Activated CD4-positive, alpha-beta T cell treated with anti-CD3 and anti-CD28 coated beads, Interleukin-2, amount 10 ng/mL, durations not matched to agents 24 days and 14 days (primary cell): Measurements from ENCODE around the gene OVCA2. TPM values are rescaled to one million over a fixed set of nuclear protein-coding genes. Genes with fewer than 3 reads are reported as not detected.
A peak's percentile ranks its signal among the peaks of the same experiment; 100 is the strongest.

Experiments used
- DNase-seq: peaks from one replicate; pipeline ENCODE4 v3.0.0; 2022
- H3K27ac Mint-ChIP-seq: one replicate; pipeline ENCODE4 v1.8.0; 2022; ENCODE audit warnings: mild to moderate bottlenecking, mixed read lengths
- H3K27me3 Mint-ChIP-seq: one replicate; pipeline ENCODE4 v1.8.0; 2022; ENCODE audit warnings: mixed read lengths
- H3K36me3 Mint-ChIP-seq: one replicate; pipeline ENCODE4 v1.8.0; 2022; ENCODE audit warnings: low read depth, mild to moderate bottlenecking, mixed read lengths
- H3K4me1 Mint-ChIP-seq: one replicate; pipeline ENCODE4 v1.8.0; 2021; ENCODE audit warnings: mixed read lengths
- H3K4me3 Mint-ChIP-seq: one replicate; pipeline ENCODE4 v1.8.0; 2022; ENCODE audit warnings: mild to moderate bottlenecking, moderate library complexity, mixed read lengths
- H3K9me3 Mint-ChIP-seq: one replicate; pipeline ENCODE4 v1.8.0; 2021; ENCODE audit warnings: mixed read lengths
- intact Hi-C: fragments of 100-400 bp; cut with micrococcal nuclease; formaldehyde crosslinking; loops from one replicate; pipeline ENCODE4 v1.15.1; 2023
- total RNA-seq: library from RNA; stranded (reverse); gene quantifications from 2 replicates; pipeline ENCODE4 v1.2.3, GENCODE V29; 2022

OVCA2 gene
- total RNA-seq, 1 donor from 2014 or later = 36.5 TPM

DNA sequence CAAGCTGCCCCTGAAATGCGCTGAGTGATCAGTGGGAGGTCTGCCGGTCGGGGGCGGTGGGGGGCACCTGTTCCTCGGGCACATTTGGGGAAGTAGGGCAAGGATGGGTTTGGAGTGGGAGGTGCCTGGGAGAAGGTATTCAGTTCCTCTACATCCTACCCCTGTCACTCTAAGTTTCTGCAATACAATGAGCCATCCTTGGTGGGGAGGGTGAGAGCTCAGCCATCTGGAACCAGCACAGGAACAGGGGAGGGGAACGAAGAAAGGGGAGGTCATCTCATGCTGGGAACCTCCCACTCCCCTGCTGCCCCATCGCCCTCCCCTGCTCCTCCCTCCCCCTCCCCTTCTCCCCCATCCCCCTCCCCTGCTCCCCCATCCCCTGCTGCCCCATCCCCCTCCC is 7.7 kb upstream of the OVCA2 start:
- Mint-ChIP-seq H3K4me3 (no peak overlapping the region), H3K27me3 (no peaks in the 10 kb centered on the region), H3K27ac (no peak overlapping the region), H3K36me3 (peaks cover 23% of the 10 kb centered on the region), H3K9me3 (no peaks in the 10 kb centered on the region), H3K4me1 (peaks cover 10% of the 10 kb centered on the region)
- intact Hi-C loops = loop anchor here (5.0 kb wide), 1 partner anchor 387 kb away; the partner anchor contains the start of genes RILP and SCARF1
- DNase-seq = no peak

DNA sequence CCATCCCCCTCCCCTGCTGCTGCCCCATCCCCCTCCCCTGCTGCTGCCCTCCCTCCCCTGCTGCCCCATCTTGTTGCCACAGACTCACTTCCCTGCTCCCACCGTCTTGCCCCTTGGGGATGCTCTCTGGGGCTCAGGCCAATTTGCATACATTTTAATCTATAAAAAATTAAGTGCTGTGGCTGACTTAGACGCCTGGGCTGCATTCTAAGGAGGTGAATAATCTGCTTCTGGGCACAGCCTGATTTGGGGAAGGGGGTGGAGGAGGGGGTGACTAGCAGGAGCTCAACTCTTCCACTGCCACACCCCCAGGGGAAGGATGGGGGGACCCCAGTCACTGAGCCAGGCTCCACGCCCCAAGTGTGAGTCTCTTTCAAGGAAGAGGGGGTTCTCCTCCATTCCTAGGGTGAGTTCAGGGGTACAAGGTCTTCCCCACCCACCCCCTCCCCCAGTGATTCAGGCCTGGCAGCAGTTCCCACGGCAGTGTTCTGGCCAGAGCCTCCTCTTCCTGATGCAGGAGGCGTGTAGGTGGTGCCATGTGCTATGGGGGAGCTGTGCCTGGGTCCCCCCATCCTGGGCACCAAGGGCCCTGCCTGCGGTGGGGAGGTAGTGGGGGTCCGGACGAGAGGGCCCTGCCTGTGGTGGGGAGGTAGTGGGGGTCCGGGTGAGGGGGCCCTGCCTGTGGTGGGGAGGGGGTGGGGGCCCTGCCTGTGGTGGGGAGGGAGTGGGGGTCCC is 6.8 kb upstream of the OVCA2 start:
- peaks cover 28% of the 10 kb centered on the region for H3K36me3 Mint-ChIP-seq
- no peak overlapping the region for H3K27ac Mint-ChIP-seq
- no peak for DNase-seq
- H3K27me3 Mint-ChIP-seq = no peaks in the 10 kb centered on the region
- intact Hi-C loops = loop anchor here (5.0 kb wide), 1 partner anchor 388 kb away; the partner anchor contains the start of genes RILP and SCARF1
- H3K9me3 Mint-ChIP-seq = no peaks in the 10 kb centered on the region
- H3K4me1 Mint-ChIP-seq = peaks cover 8% of the 10 kb centered on the region
- no peak overlapping the region for H3K4me3 Mint-ChIP-seq

DNA sequence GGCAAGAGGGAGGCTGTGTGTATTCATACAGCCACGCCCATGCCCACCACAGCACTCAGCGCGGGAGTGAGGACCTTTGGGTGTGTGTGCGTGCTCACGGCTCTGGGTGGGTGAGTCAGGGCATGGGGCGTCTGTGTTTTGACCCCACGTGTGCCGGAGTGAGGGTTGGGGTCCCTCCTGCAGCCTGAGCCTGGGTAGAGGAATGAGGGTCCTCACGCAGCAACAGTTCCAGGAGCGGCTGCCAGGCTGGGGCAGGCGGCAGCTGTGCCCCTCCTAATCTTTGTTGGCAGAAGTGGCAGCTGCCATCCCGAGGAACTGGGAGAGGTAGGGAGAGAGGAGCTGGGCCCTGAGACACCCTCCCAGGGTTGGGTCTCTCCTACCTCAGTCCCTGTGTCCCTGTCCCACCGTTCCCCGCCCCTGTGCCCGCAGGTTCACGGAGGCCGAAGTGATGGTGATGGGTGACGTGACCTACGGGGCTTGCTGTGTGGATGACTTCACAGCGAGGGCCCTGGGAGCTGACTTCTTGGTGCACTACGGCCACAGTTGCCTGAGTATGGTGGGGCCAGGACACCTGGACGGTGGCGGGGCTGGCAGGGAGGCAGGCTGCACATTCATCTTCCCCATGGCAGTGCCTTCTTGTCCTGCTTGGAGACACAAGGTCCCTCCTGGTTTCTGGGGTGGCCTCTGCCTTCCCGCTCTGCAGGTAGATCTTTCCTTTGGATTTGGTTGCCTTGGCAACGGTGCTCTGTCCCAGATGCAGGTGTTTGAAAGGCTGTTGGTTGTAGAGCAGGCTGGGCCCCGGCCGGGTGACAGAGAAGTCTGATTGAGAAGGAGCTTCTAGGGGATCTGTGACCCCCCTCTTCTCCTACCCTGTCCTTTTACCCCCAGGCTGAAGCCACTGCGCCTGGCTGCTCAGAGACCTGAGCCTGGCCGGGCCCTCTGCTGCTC is 6.0 kb upstream of the OVCA2 start:
- Mint-ChIP-seq H3K4me1 (peaks cover 4% of the 10 kb centered on the region), H3K4me3 (no peak overlapping the region), H3K27ac (no peak overlapping the region), H3K9me3 (no peaks in the 10 kb centered on the region), H3K27me3 (no peaks in the 10 kb centered on the region), H3K36me3 (peaks cover 33% of the 10 kb centered on the region)
- no peak for DNase-seq
- intact Hi-C loops = no loop called here

DNA sequence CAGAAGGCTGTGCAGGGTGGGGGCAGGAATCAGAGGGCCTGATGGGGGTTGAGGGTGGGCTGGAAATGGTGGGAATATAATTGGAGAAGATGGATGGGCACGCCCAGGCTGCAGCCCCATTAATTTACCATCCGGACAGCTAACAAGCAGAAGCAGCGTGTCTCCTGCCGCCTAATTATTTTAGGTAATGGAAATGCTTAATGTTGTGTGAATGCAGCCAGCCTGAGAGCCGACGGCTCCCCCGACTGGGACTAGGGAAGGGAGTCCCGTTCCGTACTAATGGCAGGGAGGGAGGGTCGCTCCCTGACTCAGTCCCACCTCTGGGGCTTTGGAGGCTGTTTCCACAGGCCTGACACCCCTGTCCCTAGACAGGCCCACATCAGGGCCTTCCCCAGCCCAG is 4.7 kb upstream of the OVCA2 start:
- intact Hi-C loops = no loop called here
- Mint-ChIP-seq H3K27me3 (no peaks in the 10 kb centered on the region), H3K4me1 (peaks cover 2% of the 10 kb centered on the region), H3K9me3 (no peaks in the 10 kb centered on the region), H3K36me3 (peaks cover 36% of the 10 kb centered on the region), H3K4me3 (no peak overlapping the region), H3K27ac (no peak overlapping the region)
- DNase-seq = no peak

DNA sequence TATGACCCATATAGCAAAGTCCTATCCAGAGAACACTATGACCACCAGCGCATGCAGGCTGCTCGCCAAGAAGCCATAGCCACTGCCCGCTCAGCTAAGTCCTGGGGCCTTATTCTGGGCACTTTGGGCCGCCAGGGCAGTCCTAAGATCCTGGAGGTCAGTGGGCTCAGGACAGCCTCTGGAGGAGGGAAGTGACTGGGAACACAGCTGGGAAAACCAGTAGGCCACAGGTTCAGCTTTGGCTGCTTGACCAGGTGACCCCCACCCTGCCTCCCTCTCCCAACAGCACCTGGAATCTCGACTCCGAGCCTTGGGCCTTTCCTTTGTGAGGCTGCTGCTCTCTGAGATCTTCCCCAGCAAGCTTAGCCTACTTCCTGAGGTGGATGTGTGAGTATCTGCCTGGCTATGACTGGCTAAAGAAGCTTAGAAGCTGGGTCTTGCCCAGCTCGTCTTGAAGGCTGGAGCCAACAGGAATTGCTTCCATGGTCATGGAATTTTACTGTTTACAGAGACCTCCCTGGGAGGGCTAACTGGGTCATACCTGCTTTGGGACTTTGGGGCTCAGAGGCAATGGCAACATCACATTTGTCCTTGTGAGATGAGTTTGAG is 1.5 kb upstream of the OVCA2 start:
- H3K9me3 Mint-ChIP-seq = no peaks in the 10 kb centered on the region
- intact Hi-C loops = no loop called here
- no peak overlapping the region for H3K27ac Mint-ChIP-seq
- H3K4me1 Mint-ChIP-seq = peaks cover 15% of the 10 kb centered on the region
- no peak for DNase-seq
- peak overlapping the region; percentile 18 for H3K4me3 Mint-ChIP-seq
- peaks cover 57% of the 10 kb centered on the region for H3K36me3 Mint-ChIP-seq
- H3K27me3 Mint-ChIP-seq = no peaks in the 10 kb centered on the region

DNA sequence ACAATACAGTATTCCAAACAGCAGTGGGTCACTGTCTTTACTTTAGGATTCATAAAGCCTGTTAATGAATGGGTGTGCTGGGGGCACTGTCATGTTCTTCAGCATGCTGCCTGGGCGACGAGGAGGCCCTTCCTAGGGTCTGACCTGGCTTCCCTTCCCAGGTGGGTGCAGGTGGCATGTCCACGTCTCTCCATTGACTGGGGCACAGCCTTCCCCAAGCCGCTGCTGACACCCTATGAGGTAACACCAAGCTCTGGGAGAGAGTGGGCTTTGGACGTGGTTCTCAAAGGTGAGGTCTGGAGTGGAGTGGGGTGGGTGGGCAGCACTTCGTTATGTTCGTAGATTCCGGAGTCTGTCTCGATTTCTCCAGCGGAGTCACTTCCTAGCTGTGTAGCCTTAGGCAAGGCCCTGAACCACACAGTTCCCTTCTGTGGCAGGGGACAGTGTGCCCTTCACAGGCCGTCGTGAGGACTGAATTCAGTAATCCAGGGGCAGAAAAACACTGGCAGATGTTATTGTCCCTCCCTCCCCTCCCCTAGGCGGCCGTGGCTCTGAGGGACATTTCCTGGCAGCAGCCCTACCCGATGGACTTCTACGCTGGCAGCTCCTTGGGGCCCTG is 771 bp upstream of the OVCA2 start:
- Mint-ChIP-seq H3K27ac (peak overlapping the region; percentile 25), H3K27me3 (no peaks in the 10 kb centered on the region), H3K4me1 (peaks cover 15% of the 10 kb centered on the region), H3K9me3 (no peaks in the 10 kb centered on the region), H3K4me3 (peak overlapping the region; percentile 92), H3K36me3 (peaks cover 56% of the 10 kb centered on the region)
- DNase-seq = no peak
- intact Hi-C loops = loop anchor here (1.0 kb wide), 1 partner anchor 11 kb away; the partner anchor contains the start of gene DPH1

DNA sequence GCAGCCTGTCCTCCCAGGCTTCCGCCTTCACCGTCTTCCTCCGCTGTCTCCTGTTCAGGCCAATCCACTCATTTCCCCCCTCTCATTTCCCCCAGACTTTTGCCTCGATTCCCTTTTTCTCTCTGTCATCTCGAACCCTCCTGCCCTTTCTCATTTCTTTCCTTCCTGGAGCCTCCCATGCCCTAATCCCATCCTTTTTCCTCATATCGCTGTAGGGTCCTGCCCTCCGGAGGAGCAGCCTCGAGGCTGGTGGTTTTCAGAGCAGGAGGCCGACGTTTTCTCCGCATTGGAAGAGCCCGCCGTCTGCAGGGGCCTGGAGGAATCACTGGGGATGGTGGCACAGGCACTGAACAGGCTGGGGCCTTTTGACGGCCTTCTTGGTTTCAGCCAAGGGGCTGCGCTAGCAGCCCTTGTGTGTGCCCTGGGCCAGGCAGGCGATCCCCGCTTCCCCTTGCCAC is 597 bp downstream of the OVCA2 start:
- no peaks in the 10 kb centered on the region for H3K27me3 Mint-ChIP-seq
- H3K27ac Mint-ChIP-seq = peak overlapping the region; percentile 94
- no peaks in the 10 kb centered on the region for H3K9me3 Mint-ChIP-seq
- peaks cover 47% of the 10 kb centered on the region for H3K36me3 Mint-ChIP-seq
- intact Hi-C loops = loop anchor here (2.0 kb wide), 1 partner anchor 358 kb away; the partner anchor contains the start of gene MNT
- H3K4me1 Mint-ChIP-seq = peaks cover 15% of the 10 kb centered on the region
- no peak for DNase-seq
- peak overlapping the region; percentile 92 for H3K4me3 Mint-ChIP-seq

DNA sequence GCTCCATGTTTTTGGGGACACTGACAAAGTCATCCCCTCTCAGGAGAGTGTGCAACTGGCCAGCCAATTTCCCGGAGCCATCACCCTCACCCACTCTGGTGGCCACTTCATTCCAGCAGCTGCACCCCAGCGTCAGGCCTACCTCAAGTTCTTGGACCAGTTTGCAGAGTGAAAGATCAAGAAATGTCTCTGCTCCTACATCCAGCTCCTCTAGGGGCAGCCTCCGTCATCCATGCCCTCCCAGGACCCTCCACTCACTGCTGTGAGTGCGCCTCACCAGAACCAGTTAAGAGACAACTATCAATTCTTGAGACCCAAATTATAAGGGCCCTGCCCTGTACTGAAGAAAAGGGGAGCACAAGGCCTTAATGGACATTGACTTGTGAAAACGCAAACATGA is 1.1 kb downstream of the OVCA2 start:
- peak overlapping the region; percentile 94 for H3K27ac Mint-ChIP-seq
- H3K4me3 Mint-ChIP-seq = peak overlapping the region; percentile 92
- DNase-seq = no peak
- H3K27me3 Mint-ChIP-seq = no peaks in the 10 kb centered on the region
- intact Hi-C loops = loop anchor here (2.0 kb wide), 1 partner anchor 358 kb away; the partner anchor contains the start of gene MNT
- H3K36me3 Mint-ChIP-seq = peaks cover 43% of the 10 kb centered on the region
- peaks cover 16% of the 10 kb centered on the region for H3K4me1 Mint-ChIP-seq
- H3K9me3 Mint-ChIP-seq = no peaks in the 10 kb centered on the region

DNA sequence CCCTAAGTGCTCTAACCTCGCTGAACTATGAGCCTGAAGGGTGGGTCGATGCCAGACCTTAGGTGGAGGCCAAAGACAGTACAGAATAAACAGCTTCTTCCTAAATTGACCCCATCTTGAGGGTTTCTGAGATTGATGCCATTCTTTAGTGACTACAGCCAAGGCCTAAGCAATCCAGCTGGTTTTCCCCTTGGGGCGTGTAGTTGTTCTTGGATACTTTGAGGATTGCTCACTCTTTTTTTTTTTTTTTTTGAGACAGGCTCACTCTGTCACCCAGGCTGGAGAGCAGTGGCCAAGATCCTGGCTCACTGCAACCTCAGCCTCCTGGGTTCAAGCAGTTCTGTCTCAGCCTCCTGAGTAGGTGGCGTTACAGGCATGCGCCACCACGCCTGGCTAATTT is 2.0 kb downstream of the OVCA2 start:
- no peaks in the 10 kb centered on the region for H3K9me3 Mint-ChIP-seq

DNA sequence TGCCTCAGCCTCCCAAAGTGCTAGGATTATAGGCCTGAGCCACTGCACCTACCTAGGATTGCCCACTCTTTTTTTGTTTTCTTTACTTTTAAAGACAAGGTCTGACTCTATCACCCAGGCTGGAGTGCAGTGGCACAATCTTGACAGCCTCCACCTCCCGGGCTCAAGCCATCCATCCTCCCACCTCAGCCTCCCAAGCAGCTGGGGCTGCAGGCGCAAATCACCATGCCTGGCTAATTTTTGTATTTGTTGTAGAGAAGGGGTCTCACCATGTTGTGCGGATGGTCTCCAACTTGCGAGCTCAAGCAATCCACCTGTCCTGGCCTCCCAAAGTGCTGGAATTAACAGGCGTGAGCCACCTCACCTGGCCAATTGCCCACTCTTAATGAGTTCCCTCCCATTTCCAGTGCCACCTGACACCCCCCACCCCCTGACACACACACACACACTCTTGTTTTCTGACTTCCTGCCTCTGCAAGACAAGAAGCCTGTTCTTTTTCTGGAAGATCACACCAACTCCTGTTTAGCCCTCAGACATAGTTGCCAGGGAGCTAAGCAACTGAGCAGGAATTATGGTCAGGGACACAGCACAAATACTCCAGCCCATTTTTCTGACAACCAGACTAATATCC is 2.6 kb downstream of the OVCA2 start:
- no peak overlapping the region for H3K4me3 Mint-ChIP-seq
- peak overlapping the region; percentile 39 for H3K27ac Mint-ChIP-seq
- no peaks in the 10 kb centered on the region for H3K27me3 Mint-ChIP-seq
- H3K4me1 Mint-ChIP-seq = peaks cover 28% of the 10 kb centered on the region
- no peaks in the 10 kb centered on the region for H3K9me3 Mint-ChIP-seq
- DNase-seq = no peak
- H3K36me3 Mint-ChIP-seq = peaks cover 42% of the 10 kb centered on the region
- intact Hi-C loops = no loop called here

More for the DNA sequence above, 2.0 kb downstream of the OVCA2 start:
- no peaks in the 10 kb centered on the region for H3K27me3 Mint-ChIP-seq
- DNase-seq = no peak
- H3K4me3 Mint-ChIP-seq = peak overlapping the region; percentile 92
- H3K36me3 Mint-ChIP-seq = peaks cover 43% of the 10 kb centered on the region
- intact Hi-C loops = loop anchor here (2.0 kb wide), 1 partner anchor 357 kb away; the partner anchor contains the start of gene MNT
- H3K4me1 Mint-ChIP-seq = peaks cover 22% of the 10 kb centered on the region
- H3K27ac Mint-ChIP-seq = no peak overlapping the region

DNA sequence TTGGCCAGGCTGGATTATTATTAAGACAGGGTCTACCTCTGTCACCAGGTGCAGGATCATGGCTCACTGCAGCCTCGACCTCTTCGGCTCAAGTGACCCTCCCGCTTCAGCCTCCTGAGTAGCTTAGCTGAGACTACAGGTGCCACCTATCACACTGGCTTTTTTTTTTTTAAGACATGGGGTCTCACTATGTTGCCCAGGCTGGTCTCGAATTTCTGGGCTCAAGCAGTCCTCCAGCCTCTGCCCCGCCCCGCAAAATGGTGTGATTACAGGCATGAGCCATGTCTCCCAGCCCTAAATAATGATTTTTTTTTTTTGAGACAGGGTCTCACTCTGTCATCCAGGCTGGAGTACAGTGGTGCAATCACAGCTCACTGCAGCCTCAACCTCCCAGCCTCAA is 5.8 kb downstream of the OVCA2 start:
- Mint-ChIP-seq H3K4me1 (peaks cover 31% of the 10 kb centered on the region), H3K27me3 (peaks cover 6% of the 10 kb centered on the region), H3K36me3 (peaks cover 26% of the 10 kb centered on the region), H3K27ac (no peak overlapping the region), H3K9me3 (no peaks in the 10 kb centered on the region), H3K4me3 (no peak overlapping the region)
- intact Hi-C loops = no loop called here
- no peak for DNase-seq

DNA sequence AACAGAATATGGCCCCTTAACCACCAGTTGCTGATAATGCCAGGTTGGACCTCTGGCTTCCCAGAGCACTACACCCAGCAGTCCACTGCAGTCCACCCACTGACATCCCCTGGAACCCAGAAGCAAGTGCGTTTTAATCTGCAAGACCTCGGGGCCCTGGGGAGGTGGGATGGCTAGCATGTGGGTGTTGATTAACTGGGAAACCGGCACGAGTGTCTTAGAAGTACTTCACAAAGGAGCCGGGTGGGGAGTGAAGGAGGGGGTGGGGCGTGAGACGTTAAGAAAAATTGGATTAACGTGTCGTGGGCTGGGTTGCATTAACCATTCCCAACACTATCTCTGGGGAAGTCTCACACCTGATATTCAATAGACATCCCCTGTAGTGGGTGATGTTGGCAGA is 7.0 kb downstream of the OVCA2 start:
- intact Hi-C loops = no loop called here

More for the DNA sequence above, 7.0 kb downstream of the OVCA2 start:
- DNase-seq = no peak
- Mint-ChIP-seq H3K27me3 (peaks cover 9% of the 10 kb centered on the region), H3K4me1 (peaks cover 29% of the 10 kb centered on the region), H3K36me3 (peaks cover 17% of the 10 kb centered on the region), H3K4me3 (peak overlapping the region; percentile 78), H3K9me3 (no peaks in the 10 kb centered on the region), H3K27ac (no peak overlapping the region)
